ENCODE measurements around the gene GLB1L2. TPM values are rescaled to one million over a fixed set of nuclear protein-coding genes. Genes with fewer than 3 reads are reported as not detected.

The GLB1L2 gene
- total and polyA plus RNA-seq, 2 experiments from 2014 or later: 3.3 to 12.3 TPM

DNA sequence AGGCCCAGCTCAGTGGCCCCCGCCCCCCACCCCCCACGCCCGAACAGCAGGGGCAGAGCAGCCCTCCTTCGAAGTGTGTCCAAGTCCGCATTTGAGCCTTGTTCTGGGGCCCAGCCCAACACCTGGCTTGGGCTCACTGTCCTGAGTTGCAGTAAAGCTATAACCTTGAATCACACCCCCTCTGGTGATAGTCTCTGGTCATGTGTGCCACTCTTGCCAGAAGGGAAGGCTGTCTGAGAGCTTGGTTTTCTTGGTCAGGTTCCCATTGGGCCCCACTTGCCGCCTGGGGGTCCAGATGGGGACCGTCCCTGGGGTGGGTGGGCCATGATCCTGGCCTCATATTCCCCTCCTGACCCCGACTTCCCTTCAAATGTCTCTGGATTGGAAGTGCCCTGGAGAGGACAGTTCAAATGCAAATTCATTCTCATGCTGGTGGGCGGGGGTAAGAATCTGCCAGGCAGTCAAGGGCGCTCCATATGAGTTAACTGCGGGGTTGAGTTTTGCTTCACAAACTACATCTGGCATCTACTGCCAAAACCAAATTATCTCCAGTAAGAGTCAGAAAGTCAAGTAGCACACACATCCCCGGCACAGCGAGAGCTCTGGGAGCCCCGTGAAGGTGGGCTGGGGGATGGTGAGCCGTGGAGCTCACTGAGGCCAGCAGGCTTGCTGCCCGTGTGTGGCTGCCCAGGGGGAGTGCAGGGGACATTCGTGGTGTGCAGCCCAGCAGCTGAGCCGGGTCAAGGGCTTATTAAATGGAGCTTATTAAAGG, 44.5 kb downstream of the GLB1L2 start (continued):
- no peak for TF ChIP-seq POLR2AphosphoS5 (IDR thresholded peaks at IDR 0.05; ENCODE audit: low read depth)

DNA sequence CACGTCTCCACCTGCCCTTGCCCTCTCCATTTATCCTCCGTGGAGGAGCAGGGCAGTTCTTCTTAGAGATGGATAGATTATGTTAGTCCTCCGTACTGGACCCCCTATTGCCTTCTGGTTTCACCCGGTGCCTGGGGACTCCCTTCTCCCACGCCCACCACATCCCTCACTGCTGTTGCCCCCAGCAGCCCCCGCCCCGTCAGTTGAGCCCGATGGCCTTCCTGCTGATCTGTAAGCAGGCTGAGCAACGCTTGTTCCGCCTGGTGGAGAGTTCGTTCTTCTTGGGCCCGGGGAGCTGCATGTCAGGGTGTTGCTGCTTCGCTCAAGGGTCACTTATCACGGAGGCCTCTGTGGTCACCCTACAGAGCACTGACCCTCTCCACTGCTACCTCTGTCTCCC, 46.1 kb downstream of the GLB1L2 start:
- H3K36me3 ChIP-seq (ENCODE audit: insufficient read depth): no peaks in the 10 kb centered on the region; the same call in 1 of the 2 replicates
- H3K9me2 ChIP-seq (ENCODE audit: insufficient read depth): no peaks in the 10 kb centered on the region
- Mint-ChIP-seq H3K4me1 (peaks cover 17% of the 10 kb centered on the region), H3K36me3 (ENCODE audit: low read depth) (peaks cover 23% of the 10 kb centered on the region), H3K4me3 (no peak overlapping the region), H3K9me3 (no peaks in the 10 kb centered on the region), H3K27me3 (ENCODE audit: insufficient read depth, low read depth, poor library complexity) (peaks cover 5% of the 10 kb centered on the region), H3K27ac (no peak overlapping the region; the same call in 1 of the 2 replicates)
- H3K4me2 ChIP-seq: no peak overlapping the region
- H3K79me2 ChIP-seq (replicated peaks; ENCODE audit: insufficient read depth): no peaks in the 10 kb centered on the region
- no peak overlapping the region for H3K4me3 ChIP-seq
- no peaks in the 10 kb centered on the region for H3K27me3 ChIP-seq (ENCODE audit: insufficient read depth)
- no peak overlapping the region for H2AFZ ChIP-seq
- no peak for ATAC-seq
- DNase-seq (ENCODE audit: low spot score): no peak
- 0 out of 2 replicates have a peak, but pooled peaks cover 3% of the 10 kb centered on the region for H4K20me1 ChIP-seq (replicated peaks; ENCODE audit: insufficient read depth)
- no peaks in the 10 kb centered on the region for H3K4me1 ChIP-seq (ENCODE audit: insufficient read depth)
- H3K27ac ChIP-seq (ENCODE audit: low read depth): no peak overlapping the region
- no peak for TF ChIP-seq POLR2AphosphoS5 (IDR thresholded peaks at IDR 0.05; ENCODE audit: low read depth)
- no peak for TF ChIP-seq STAT1 (IDR thresholded peaks at IDR 0.05; ENCODE audit: unreplicated experiment)
- TF ChIP-seq, protein P1, sequence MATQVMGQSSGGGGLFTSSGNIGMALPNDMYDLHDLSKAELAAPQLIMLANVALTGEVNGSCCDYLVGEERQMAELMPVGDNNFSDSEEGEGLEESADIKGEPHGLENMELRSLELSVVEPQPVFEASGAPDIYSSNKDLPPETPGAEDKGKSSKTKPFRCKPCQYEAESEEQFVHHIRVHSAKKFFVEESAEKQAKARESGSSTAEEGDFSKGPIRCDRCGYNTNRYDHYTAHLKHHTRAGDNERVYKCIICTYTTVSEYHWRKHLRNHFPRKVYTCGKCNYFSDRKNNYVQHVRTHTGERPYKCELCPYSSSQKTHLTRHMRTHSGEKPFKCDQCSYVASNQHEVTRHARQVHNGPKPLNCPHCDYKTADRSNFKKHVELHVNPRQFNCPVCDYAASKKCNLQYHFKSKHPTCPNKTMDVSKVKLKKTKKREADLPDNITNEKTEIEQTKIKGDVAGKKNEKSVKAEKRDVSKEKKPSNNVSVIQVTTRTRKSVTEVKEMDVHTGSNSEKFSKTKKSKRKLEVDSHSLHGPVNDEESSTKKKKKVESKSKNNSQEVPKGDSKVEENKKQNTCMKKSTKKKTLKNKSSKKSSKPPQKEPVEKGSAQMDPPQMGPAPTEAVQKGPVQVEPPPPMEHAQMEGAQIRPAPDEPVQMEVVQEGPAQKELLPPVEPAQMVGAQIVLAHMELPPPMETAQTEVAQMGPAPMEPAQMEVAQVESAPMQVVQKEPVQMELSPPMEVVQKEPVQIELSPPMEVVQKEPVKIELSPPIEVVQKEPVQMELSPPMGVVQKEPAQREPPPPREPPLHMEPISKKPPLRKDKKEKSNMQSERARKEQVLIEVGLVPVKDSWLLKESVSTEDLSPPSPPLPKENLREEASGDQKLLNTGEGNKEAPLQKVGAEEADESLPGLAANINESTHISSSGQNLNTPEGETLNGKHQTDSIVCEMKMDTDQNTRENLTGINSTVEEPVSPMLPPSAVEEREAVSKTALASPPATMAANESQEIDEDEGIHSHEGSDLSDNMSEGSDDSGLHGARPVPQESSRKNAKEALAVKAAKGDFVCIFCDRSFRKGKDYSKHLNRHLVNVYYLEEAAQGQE (IDR thresholded peaks at IDR 0.05; ENCODE audit: unreplicated experiment): no peak
- TF ChIP-seq, protein P2, sequence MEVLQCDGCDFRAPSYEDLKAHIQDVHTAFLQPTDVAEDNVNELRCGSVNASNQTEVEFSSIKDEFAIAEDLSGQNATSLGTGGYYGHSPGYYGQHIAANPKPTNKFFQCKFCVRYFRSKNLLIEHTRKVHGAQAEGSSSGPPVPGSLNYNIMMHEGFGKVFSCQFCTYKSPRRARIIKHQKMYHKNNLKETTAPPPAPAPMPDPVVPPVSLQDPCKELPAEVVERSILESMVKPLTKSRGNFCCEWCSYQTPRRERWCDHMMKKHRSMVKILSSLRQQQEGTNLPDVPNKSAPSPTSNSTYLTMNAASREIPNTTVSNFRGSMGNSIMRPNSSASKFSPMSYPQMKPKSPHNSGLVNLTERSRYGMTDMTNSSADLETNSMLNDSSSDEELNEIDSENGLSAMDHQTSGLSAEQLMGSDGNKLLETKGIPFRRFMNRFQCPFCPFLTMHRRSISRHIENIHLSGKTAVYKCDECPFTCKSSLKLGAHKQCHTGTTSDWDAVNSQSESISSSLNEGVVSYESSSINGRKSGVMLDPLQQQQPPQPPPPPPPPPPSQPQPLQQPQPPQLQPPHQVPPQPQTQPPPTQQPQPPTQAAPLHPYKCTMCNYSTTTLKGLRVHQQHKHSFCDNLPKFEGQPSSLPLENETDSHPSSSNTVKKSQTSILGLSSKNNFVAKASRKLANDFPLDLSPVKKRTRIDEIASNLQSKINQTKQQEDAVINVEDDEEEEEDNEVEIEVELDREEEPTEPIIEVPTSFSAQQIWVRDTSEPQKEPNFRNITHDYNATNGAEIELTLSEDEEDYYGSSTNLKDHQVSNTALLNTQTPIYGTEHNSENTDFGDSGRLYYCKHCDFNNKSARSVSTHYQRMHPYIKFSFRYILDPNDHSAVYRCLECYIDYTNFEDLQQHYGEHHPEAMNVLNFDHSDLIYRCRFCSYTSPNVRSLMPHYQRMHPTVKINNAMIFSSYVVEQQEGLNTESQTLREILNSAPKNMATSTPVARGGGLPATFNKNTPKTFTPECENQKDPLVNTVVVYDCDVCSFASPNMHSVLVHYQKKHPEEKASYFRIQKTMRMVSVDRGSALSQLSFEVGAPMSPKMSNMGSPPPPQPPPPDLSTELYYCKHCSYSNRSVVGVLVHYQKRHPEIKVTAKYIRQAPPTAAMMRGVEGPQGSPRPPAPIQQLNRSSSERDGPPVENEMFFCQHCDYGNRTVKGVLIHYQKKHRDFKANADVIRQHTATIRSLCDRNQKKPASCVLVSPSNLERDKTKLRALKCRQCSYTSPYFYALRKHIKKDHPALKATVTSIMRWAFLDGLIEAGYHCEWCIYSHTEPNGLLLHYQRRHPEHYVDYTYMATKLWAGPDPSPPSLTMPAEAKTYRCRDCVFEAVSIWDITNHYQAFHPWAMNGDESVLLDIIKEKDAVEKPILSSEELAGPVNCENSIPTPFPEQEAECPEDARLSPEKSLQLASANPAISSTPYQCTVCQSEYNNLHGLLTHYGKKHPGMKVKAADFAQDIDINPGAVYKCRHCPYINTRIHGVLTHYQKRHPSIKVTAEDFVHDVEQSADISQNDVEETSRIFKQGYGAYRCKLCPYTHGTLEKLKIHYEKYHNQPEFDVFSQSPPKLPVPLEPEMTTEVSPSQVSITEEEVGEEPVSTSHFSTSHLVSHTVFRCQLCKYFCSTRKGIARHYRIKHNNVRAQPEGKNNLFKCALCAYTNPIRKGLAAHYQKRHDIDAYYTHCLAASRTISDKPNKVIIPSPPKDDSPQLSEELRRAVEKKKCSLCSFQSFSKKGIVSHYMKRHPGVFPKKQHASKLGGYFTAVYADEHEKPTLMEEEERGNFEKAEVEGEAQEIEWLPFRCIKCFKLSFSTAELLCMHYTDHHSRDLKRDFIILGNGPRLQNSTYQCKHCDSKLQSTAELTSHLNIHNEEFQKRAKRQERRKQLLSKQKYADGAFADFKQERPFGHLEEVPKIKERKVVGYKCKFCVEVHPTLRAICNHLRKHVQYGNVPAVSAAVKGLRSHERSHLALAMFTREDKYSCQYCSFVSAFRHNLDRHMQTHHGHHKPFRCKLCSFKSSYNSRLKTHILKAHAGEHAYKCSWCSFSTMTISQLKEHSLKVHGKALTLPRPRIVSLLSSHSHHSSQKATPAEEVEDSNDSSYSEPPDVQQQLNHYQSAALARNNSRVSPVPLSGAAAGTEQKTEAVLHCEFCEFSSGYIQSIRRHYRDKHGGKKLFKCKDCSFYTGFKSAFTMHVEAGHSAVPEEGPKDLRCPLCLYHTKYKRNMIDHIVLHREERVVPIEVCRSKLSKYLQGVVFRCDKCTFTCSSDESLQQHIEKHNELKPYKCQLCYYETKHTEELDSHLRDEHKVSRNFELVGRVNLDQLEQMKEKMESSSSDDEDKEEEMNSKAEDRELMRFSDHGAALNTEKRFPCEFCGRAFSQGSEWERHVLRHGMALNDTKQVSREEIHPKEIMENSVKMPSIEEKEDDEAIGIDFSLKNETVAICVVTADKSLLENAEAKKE (CRISPR knock-in tag; IDR thresholded peaks at IDR 0.05): no peak
- TF ChIP-seq, protein P3, sequence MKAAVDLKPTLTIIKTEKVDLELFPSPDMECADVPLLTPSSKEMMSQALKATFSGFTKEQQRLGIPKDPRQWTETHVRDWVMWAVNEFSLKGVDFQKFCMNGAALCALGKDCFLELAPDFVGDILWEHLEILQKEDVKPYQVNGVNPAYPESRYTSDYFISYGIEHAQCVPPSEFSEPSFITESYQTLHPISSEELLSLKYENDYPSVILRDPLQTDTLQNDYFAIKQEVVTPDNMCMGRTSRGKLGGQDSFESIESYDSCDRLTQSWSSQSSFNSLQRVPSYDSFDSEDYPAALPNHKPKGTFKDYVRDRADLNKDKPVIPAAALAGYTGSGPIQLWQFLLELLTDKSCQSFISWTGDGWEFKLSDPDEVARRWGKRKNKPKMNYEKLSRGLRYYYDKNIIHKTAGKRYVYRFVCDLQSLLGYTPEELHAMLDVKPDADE (IDR thresholded peaks at IDR 0.05): no peak
- TF ChIP-seq EZH2phosphoT487 (IDR thresholded peaks at IDR 0.05; ENCODE audit: unreplicated experiment): no peak
- TF ChIP-seq, protein P4, sequence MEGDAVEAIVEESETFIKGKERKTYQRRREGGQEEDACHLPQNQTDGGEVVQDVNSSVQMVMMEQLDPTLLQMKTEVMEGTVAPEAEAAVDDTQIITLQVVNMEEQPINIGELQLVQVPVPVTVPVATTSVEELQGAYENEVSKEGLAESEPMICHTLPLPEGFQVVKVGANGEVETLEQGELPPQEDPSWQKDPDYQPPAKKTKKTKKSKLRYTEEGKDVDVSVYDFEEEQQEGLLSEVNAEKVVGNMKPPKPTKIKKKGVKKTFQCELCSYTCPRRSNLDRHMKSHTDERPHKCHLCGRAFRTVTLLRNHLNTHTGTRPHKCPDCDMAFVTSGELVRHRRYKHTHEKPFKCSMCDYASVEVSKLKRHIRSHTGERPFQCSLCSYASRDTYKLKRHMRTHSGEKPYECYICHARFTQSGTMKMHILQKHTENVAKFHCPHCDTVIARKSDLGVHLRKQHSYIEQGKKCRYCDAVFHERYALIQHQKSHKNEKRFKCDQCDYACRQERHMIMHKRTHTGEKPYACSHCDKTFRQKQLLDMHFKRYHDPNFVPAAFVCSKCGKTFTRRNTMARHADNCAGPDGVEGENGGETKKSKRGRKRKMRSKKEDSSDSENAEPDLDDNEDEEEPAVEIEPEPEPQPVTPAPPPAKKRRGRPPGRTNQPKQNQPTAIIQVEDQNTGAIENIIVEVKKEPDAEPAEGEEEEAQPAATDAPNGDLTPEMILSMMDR (conservative IDR thresholded peaks at IDR 0.05; ENCODE audit: low read depth in 2 of 2): no peak
- no peak for TF ChIP-seq EZH2 (IDR thresholded peaks at IDR 0.05; ENCODE audit: low read depth, unreplicated experiment)
- TF ChIP-seq ZNF331 (CRISPR knock-in tag; IDR thresholded peaks at IDR 0.05; ENCODE audit: low read depth): no peak
- no peak for TF ChIP-seq JUNB (IDR thresholded peaks at IDR 0.05; ENCODE audit: unreplicated experiment)
- TF ChIP-seq ZNF114 (CRISPR knock-in tag; IDR thresholded peaks at IDR 0.05): no peak
- no peaks in the 10 kb centered on the region for H3F3A ChIP-seq (replicated peaks; ENCODE audit: low read depth)

Data from GM23338 (cell line).